Osteocyte (in vitro differentiated cells): ENCODE measurements around the gene DPP6. TPM values are rescaled to one million over a fixed set of nuclear protein-coding genes. Genes with fewer than 3 reads are reported as not detected.

ENCODE experiments used
- DNase-seq: peaks from one replicate; pipeline ENCODE4 v3.0.0; 2021; ENCODE audit warnings: mixed read lengths; ENCODE audit not compliant: unreplicated experiment; ENCODE audit errors: extremely low spot score
- H3K27ac Mint-ChIP-seq: one replicate; pipeline ENCODE4 v1.8.0; 2021; ENCODE audit warnings: mild to moderate bottlenecking, mixed read lengths; ENCODE audit not compliant: unreplicated experiment
- H3K27me3 Mint-ChIP-seq: one replicate; pipeline ENCODE4 v1.8.0; 2021; ENCODE audit warnings: mixed read lengths; ENCODE audit not compliant: unreplicated experiment
- H3K36me3 Mint-ChIP-seq: one replicate; pipeline ENCODE4 v1.8.0; 2021; ENCODE audit warnings: mixed read lengths; ENCODE audit not compliant: unreplicated experiment
- H3K4me1 Mint-ChIP-seq: one replicate; pipeline ENCODE4 v1.8.0; 2021; ENCODE audit warnings: mixed read lengths; ENCODE audit not compliant: unreplicated experiment
- H3K4me3 Mint-ChIP-seq: one replicate; pipeline ENCODE4 v1.8.0; 2021; ENCODE audit warnings: mild to moderate bottlenecking, moderate library complexity, mixed read lengths; ENCODE audit not compliant: unreplicated experiment
- H3K9me3 Mint-ChIP-seq: one replicate; pipeline ENCODE4 v1.8.0; 2021; ENCODE audit warnings: mixed read lengths; ENCODE audit not compliant: unreplicated experiment
- total RNA-seq: library from RNA; stranded (reverse); gene quantifications from 2 replicates; pipeline ENCODE4 v1.2.1, GENCODE V29; 2021
- TF ChIP-seq, protein P1 (sequence below): fragments of 200-600 bp; sonication (generic); IDR thresholded peaks from 2 replicates; pipeline ENCODE4 v1.5.0; 2021; ENCODE audit warnings: antibody characterized with exemption, mild to moderate bottlenecking, moderate library complexity

DPP6 gene
- total RNA-seq, 1 donor from 2014 or later, result not detected

DNA sequence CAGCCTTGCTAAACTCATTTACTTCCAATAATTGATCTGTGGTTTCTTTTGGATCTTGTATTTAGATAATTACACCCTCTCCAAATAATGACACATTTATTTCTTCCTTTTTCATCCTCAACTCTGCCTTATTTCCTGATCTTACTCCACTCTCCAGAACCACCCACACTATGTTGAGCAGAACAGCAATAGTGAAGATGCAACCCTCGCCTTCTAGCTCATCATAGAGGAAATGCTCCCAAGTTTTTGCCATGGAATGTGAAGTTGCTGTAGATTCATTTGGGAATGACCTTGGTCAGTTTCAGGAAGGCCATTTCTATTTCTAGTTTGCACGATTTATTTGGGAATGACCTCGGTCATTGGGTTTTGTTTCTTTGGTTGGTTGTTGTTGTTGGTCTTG lies 636.8 kb downstream of the DPP6 start:
- peaks cover 53% of the 10 kb centered on the region for H3K9me3 Mint-ChIP-seq
- TF ChIP-seq, protein P1, sequence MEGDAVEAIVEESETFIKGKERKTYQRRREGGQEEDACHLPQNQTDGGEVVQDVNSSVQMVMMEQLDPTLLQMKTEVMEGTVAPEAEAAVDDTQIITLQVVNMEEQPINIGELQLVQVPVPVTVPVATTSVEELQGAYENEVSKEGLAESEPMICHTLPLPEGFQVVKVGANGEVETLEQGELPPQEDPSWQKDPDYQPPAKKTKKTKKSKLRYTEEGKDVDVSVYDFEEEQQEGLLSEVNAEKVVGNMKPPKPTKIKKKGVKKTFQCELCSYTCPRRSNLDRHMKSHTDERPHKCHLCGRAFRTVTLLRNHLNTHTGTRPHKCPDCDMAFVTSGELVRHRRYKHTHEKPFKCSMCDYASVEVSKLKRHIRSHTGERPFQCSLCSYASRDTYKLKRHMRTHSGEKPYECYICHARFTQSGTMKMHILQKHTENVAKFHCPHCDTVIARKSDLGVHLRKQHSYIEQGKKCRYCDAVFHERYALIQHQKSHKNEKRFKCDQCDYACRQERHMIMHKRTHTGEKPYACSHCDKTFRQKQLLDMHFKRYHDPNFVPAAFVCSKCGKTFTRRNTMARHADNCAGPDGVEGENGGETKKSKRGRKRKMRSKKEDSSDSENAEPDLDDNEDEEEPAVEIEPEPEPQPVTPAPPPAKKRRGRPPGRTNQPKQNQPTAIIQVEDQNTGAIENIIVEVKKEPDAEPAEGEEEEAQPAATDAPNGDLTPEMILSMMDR, result no peak
- no peak overlapping the region for H3K27ac Mint-ChIP-seq
- no peak overlapping the region for H3K4me3 Mint-ChIP-seq
- H3K4me1 Mint-ChIP-seq, result no peaks in the 10 kb centered on the region
- no peaks in the 10 kb centered on the region for H3K36me3 Mint-ChIP-seq
- DNase-seq, result no peak
- H3K27me3 Mint-ChIP-seq, result no peaks in the 10 kb centered on the region

DNA sequence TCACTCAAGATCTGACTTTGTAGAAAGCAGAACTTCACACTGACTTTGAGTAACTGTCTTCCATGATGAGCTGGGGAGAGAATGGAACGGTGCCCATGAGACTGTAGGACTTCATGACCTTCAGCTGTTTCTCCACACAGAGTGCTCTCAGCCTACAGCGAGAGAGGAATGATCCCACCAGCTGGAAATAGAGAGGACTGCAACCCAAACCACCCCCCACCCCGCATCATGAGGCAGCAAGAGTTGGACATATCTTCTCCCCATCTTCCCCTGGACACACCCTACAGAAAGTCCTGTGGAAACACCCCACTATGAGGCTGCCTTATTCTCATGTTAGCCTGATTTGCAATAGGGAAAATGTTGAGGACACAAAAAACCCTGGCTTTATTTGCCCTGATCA lies 638.2 kb downstream of the DPP6 start:
- no peaks in the 10 kb centered on the region for H3K36me3 Mint-ChIP-seq
- TF ChIP-seq, protein P1, result no peak
- H3K4me1 Mint-ChIP-seq, result no peaks in the 10 kb centered on the region
- no peak overlapping the region for H3K27ac Mint-ChIP-seq
- H3K27me3 Mint-ChIP-seq, result no peaks in the 10 kb centered on the region
- no peak overlapping the region for H3K4me3 Mint-ChIP-seq
- peaks cover 49% of the 10 kb centered on the region for H3K9me3 Mint-ChIP-seq
- DNase-seq, result no peak

DNA sequence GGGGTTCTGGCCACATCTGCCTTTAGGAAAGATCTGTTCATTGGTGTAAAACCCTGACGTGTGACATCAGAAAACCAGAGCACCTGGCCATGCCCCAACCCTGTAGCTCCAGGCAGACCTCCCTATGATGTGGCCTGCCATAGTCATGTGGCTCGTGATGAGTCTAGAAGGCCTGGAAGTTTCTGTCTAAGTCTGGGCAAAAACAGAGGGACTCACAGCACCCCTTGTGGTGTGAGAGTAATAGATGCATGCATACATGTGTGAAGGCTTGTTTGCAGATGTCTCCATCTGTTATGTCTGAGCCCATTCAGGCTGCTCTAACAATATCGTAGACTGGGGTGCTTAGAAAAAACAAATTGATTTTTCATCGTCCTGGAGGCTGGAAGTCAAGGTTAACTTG lies 641.5 kb downstream of the DPP6 start:
- H3K9me3 Mint-ChIP-seq, result peaks cover 42% of the 10 kb centered on the region
- no peak overlapping the region for H3K4me3 Mint-ChIP-seq
- no peak overlapping the region for H3K27ac Mint-ChIP-seq
- DNase-seq, result no peak
- H3K36me3 Mint-ChIP-seq, result no peaks in the 10 kb centered on the region
- H3K4me1 Mint-ChIP-seq, result no peaks in the 10 kb centered on the region
- H3K27me3 Mint-ChIP-seq, result no peaks in the 10 kb centered on the region
- TF ChIP-seq, protein P1, result no peak

DNA sequence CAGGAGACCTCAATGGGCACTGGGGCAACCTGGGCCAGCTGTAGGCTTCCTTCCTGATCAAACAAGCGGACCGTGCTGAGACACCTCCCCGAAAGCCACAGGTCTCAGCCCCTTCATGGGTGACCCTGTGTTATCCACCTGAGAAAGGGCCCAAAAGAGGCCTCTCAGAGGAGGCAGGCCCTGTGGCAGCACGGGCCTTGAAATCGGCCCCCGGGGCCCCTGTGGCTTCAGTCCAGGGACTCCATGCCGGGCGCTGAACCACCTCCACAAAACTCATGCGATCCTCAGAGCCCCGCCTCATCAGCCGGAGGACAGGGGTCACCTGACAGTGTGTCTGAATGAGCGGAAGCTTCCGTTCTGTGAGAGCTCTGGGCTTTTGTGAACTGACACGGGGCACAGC lies 643.6 kb downstream of the DPP6 start:
- H3K4me3 Mint-ChIP-seq, result no peak overlapping the region
- TF ChIP-seq, protein P1, result no peak
- no peaks in the 10 kb centered on the region for H3K27me3 Mint-ChIP-seq
- DNase-seq, result no peak
- no peaks in the 10 kb centered on the region for H3K36me3 Mint-ChIP-seq
- no peaks in the 10 kb centered on the region for H3K4me1 Mint-ChIP-seq
- H3K9me3 Mint-ChIP-seq, result peaks cover 39% of the 10 kb centered on the region
- no peak overlapping the region for H3K27ac Mint-ChIP-seq

DNA sequence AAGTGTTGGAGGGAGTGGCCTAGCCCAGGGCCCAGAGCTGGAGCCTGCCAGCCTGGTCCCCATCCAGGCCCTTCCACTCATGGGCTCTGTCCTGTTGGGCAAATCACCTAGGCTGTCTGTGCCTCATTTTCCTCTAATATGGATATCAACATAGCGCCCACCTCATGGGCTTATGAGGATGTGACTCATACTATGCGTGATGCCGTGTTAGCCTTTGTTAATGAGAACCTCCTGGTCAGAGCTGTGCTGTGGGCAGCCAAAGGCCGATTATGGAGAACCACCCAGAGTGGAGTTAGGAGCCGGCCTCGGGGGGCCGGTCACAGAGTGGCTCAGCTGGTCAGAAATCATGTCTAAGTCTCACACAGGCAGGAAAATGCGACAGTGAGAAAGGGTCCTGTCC lies 644.4 kb downstream of the DPP6 start:
- Mint-ChIP-seq H3K27me3 (no peaks in the 10 kb centered on the region), H3K36me3 (no peaks in the 10 kb centered on the region), H3K27ac (no peak overlapping the region), H3K9me3 (peaks cover 39% of the 10 kb centered on the region), H3K4me1 (no peaks in the 10 kb centered on the region), H3K4me3 (no peak overlapping the region)
- TF ChIP-seq, protein P1, result no peak
- DNase-seq, result no peak
